ENCODE results near the gene GPN2.

DNA sequence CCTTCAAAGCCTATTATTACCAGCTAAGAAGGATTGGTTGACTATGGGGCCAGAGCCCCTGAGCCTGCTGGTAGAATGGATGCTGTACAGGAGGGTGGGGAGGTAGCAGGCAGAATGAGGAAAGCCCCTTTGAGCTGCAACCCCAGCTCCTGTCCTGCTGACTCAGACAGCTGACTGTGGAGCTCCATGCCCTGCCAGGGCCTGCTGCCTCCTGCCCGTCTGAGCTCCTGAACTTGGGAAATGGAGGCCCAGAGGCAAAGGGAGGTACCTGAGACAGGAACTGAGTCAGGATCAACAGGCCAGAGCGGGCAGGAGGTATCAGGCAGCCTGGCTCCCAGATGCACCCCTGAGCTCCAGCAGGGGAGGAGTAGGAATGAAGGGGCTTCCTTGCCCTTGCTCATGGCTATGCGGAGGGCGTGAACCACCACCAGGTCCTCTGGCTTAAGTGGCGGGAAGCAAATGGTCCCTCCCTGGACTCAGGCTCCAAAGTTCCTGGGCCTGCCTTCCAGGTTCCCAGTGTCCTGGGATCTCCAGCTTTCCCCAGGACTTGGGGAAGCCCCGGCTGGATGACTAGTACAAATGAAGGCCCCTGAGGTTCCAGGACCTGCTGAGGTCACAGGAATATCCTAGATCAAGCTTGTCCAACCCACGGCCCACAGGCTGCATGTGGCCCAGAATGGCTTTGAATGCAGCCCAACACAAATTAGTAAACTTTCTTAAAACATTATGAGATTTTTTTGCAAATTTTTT is 31.0 kb downstream of the GPN2 start:
- TF ChIP-seq, protein P1, sequence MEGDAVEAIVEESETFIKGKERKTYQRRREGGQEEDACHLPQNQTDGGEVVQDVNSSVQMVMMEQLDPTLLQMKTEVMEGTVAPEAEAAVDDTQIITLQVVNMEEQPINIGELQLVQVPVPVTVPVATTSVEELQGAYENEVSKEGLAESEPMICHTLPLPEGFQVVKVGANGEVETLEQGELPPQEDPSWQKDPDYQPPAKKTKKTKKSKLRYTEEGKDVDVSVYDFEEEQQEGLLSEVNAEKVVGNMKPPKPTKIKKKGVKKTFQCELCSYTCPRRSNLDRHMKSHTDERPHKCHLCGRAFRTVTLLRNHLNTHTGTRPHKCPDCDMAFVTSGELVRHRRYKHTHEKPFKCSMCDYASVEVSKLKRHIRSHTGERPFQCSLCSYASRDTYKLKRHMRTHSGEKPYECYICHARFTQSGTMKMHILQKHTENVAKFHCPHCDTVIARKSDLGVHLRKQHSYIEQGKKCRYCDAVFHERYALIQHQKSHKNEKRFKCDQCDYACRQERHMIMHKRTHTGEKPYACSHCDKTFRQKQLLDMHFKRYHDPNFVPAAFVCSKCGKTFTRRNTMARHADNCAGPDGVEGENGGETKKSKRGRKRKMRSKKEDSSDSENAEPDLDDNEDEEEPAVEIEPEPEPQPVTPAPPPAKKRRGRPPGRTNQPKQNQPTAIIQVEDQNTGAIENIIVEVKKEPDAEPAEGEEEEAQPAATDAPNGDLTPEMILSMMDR (IDR thresholded peaks at IDR 0.05) = no peak
- TF ChIP-seq, protein P2, sequence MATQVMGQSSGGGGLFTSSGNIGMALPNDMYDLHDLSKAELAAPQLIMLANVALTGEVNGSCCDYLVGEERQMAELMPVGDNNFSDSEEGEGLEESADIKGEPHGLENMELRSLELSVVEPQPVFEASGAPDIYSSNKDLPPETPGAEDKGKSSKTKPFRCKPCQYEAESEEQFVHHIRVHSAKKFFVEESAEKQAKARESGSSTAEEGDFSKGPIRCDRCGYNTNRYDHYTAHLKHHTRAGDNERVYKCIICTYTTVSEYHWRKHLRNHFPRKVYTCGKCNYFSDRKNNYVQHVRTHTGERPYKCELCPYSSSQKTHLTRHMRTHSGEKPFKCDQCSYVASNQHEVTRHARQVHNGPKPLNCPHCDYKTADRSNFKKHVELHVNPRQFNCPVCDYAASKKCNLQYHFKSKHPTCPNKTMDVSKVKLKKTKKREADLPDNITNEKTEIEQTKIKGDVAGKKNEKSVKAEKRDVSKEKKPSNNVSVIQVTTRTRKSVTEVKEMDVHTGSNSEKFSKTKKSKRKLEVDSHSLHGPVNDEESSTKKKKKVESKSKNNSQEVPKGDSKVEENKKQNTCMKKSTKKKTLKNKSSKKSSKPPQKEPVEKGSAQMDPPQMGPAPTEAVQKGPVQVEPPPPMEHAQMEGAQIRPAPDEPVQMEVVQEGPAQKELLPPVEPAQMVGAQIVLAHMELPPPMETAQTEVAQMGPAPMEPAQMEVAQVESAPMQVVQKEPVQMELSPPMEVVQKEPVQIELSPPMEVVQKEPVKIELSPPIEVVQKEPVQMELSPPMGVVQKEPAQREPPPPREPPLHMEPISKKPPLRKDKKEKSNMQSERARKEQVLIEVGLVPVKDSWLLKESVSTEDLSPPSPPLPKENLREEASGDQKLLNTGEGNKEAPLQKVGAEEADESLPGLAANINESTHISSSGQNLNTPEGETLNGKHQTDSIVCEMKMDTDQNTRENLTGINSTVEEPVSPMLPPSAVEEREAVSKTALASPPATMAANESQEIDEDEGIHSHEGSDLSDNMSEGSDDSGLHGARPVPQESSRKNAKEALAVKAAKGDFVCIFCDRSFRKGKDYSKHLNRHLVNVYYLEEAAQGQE (IDR thresholded peaks at IDR 0.05; ENCODE audit: insufficient read depth in 1 of 2, low read depth in 2 of 2, low read length in 1 of 2) = no peak
- no peak for TF ChIP-seq POLR2AphosphoS5 (IDR thresholded peaks at IDR 0.05; ENCODE audit: low read depth, low read length)
